HEK293 (cell line): Measurements from ENCODE around the gene ADAR.

Experiments used
- ATF2 ChIP-seq: fragments of 450-650 bp; formaldehyde crosslinking; IDR thresholded peaks from 2 replicates; pipeline ENCODE4 v1.5.1; 2016; ENCODE audit warnings: missing biosample characterization, missing genetic modification characterization, low read depth
- CTCF ChIP-seq: fragments of 450-650 bp; formaldehyde crosslinking; IDR thresholded peaks from 2 replicates; pipeline ENCODE4 v1.5.1; 2016; ENCODE audit warnings: missing biosample characterization, missing genetic modification characterization
- KLF16 ChIP-seq: fragments of 450-650 bp; formaldehyde crosslinking; IDR thresholded peaks from 2 replicates; pipeline ENCODE4 v1.5.1; 2017; ENCODE audit warnings: missing biosample characterization, missing genetic modification characterization
- MYNN ChIP-seq: fragments of 450-650 bp; formaldehyde crosslinking; IDR thresholded peaks from 2 replicates; pipeline ENCODE4 v1.5.1; 2016; ENCODE audit warnings: missing biosample characterization, missing genetic modification characterization, borderline replicate concordance
- ZBTB1 ChIP-seq: fragments of 450-650 bp; formaldehyde crosslinking; IDR thresholded peaks from 2 replicates; pipeline ENCODE4 v1.5.1; 2016; ENCODE audit warnings: missing biosample characterization, missing genetic modification characterization
- ZNF133 ChIP-seq: fragments of 450-650 bp; formaldehyde crosslinking; IDR thresholded peaks from 2 replicates; pipeline ENCODE4 v1.5.1; 2016; ENCODE audit warnings: missing biosample characterization, missing genetic modification characterization
- ZNF292 ChIP-seq: fragments of 450-650 bp; formaldehyde crosslinking; IDR thresholded peaks from 2 replicates; pipeline ENCODE4 v1.5.1; 2016; ENCODE audit warnings: low read depth, missing biosample characterization, missing genetic modification characterization, borderline replicate concordance
- ZNF341 ChIP-seq: fragments of 450-650 bp; formaldehyde crosslinking; IDR thresholded peaks from 2 replicates; pipeline ENCODE4; 2016; ENCODE audit warnings: low read depth, missing biosample characterization, missing genetic modification characterization
- ZNF366 ChIP-seq: fragments of 450-650 bp; formaldehyde crosslinking; conservative IDR thresholded peaks from 2 replicates; pipeline ENCODE4 v1.5.1; 2016; ENCODE audit warnings: missing biosample characterization, missing genetic modification characterization
- ZNF610 ChIP-seq: fragments of 450-650 bp; formaldehyde crosslinking; IDR thresholded peaks from 2 replicates; pipeline ENCODE4 v1.5.1; 2016; ENCODE audit warnings: missing biosample characterization, missing genetic modification characterization, borderline replicate concordance
- ZNF670 ChIP-seq: fragments of 450-650 bp; formaldehyde crosslinking; IDR thresholded peaks from 2 replicates; pipeline ENCODE4 v1.5.1; 2016; ENCODE audit warnings: missing biosample characterization, missing genetic modification characterization, low read depth
- ZNF701 ChIP-seq: fragments of 450-650 bp; formaldehyde crosslinking; IDR thresholded peaks from 2 replicates; pipeline ENCODE4 v1.5.1; 2016; ENCODE audit warnings: missing biosample characterization, missing genetic modification characterization

GRCh38 chr1:154571244-154571963 is 36.6 kb downstream of the ADAR start:
- TF ChIP-seq ZNF133 (tag by site-specific recombination) (no peak), ZBTB1 (tag by site-specific recombination) (no peak), ZNF701 (tag by site-specific recombination) (no peak), ZNF610 (tag by site-specific recombination) (no peak), MYNN (tag by site-specific recombination) (no peak), CTCF (tag by site-specific recombination) (no peak), ZNF292 (tag by site-specific recombination) (no peak), ZNF341 (tag by site-specific recombination) (no peak), ZNF670 (tag by site-specific recombination) (no peak), ZNF366 (tag by site-specific recombination) (no peak), ATF2 (tag by site-specific recombination) (no peak), KLF16 (tag by site-specific recombination) (no peak)
